GM23248 (cell line): ENCODE results near the gene SPOP. TPM values are rescaled to one million over a fixed set of nuclear protein-coding genes. Genes with fewer than 3 reads are reported as not detected.

Experiments
- DNase-seq: peaks from one replicate; pipeline ENCODE4 v3.0.0-alpha.2; 2015
- H2AFZ ChIP-seq: fragments of 200-600 bp; sonication (generic); 2 replicates; pipeline ENCODE4 v1.6.1; 2016; ENCODE audit warnings: antibody characterized with exemption
- H3F3A ChIP-seq: fragments of 200-600 bp; sonication (generic); 2 replicates; pipeline ENCODE4 v1.6.1; 2016; ENCODE audit warnings: mild to moderate bottlenecking, antibody characterized with exemption, mixed run types; ENCODE audit not compliant: insufficient read depth
- H3K27ac ChIP-seq: fragments of 200-600 bp; sonication (generic); 2 replicates; pipeline ENCODE4 v1.5.1; 2016; ENCODE audit warnings: mild to moderate bottlenecking
- H3K27me3 ChIP-seq: fragments of 200-600 bp; sonication (generic); replicated peaks from 2 replicates; pipeline ENCODE4 v1.6.1; 2016; ENCODE audit warnings: mild to moderate bottlenecking; ENCODE audit not compliant: insufficient read depth
- H3K36me3 ChIP-seq: fragments of 200-600 bp; sonication (generic); 2 replicates; pipeline ENCODE4 v1.6.1; 2016; ENCODE audit warnings: low read depth, mild to moderate bottlenecking
- H3K4me1 ChIP-seq: fragments of 200-600 bp; sonication (generic); 2 replicates; pipeline ENCODE4 v1.6.1; 2016; ENCODE audit warnings: mild to moderate bottlenecking; ENCODE audit not compliant: insufficient read depth
- H3K4me2 ChIP-seq: fragments of 200-600 bp; sonication (generic); one replicate; pipeline ENCODE4 v1.6.1; 2016; ENCODE audit warnings: mild to moderate bottlenecking; ENCODE audit not compliant: unreplicated experiment
- H3K4me3 ChIP-seq: fragments of 200-600 bp; sonication (generic); 2 replicates; pipeline ENCODE4 v1.5.1; 2016; ENCODE audit warnings: mild to moderate bottlenecking
- H3K79me2 ChIP-seq: fragments of 200-600 bp; sonication (generic); 2 replicates; pipeline ENCODE4 v1.6.1; 2016; ENCODE audit warnings: mild to moderate bottlenecking; ENCODE audit not compliant: insufficient read depth
- H3K9ac ChIP-seq: fragments of 200-600 bp; sonication (generic); 2 replicates; pipeline ENCODE4 v1.6.1; 2016; ENCODE audit warnings: mild to moderate bottlenecking
- H3K9me2 ChIP-seq: fragments of 200-600 bp; sonication (generic); 2 replicates; pipeline ENCODE4 v1.6.1; 2016; ENCODE audit warnings: mixed run types, mild to moderate bottlenecking, moderate library complexity; ENCODE audit not compliant: insufficient read depth
- H3K9me3 ChIP-seq: fragments of 200-600 bp; sonication (generic); one replicate; pipeline ENCODE4 v1.6.1; 2017; ENCODE audit warnings: low read depth
- H4K20me1 ChIP-seq: fragments of 200-600 bp; sonication (generic); 2 replicates; pipeline ENCODE4 v1.6.0; 2016; ENCODE audit not compliant: insufficient read depth
- EZH2 ChIP-seq: fragments of 200-600 bp; sonication (generic); IDR thresholded peaks from 2 replicates; pipeline ENCODE4 v1.6.1; 2018; ENCODE audit warnings: antibody characterized with exemption, mild to moderate bottlenecking; ENCODE audit not compliant: insufficient read depth, poor library complexity, severe bottlenecking
- EZH2phosphoT487 ChIP-seq: fragments of 200-600 bp; sonication (generic); IDR thresholded peaks from 2 replicates; pipeline ENCODE4 v1.6.1; 2018; ENCODE audit warnings: antibody characterized with exemption, moderate library complexity, mild to moderate bottlenecking, low read depth; ENCODE audit not compliant: insufficient read depth
- WGBS, 2 experiments: methylation state at CpG; one replicate each; pipeline ENCODE4 v1.1.6; 2015 to 2017; ENCODE audit warnings: low lambda C conversion rate in 2 of 2, low coverage in 1 of 2; ENCODE audit errors: missing lambda C conversion rate in 2 of 2; 5-methylcytosine and 5-hydroxymethylcytosine counted together
- in situ Hi-C: fragments of 300-500 bp; cut with MboI; formaldehyde crosslinking; loops from 2 replicates; pipeline ENCODE4 v1.15.0; 2020
- polyA plus RNA-seq: library from polyadenylated mRNA; unstranded; fragments of >200 nt; fragmentation: Nextera tagmentation; extraction: Ambion mirVana; gene quantifications from 2 replicates; pipeline ENCODE4 v1.2.1, GENCODE V29; 2016
- total RNA-seq: library from RNA; depleted of rRNA; stranded (reverse); fragments of >200 nt; shearing (Covaris generic); gene quantifications from 2 replicates; pipeline ENCODE4 v1.2.3, GENCODE V29; 2014

SPOP gene
- total and polyA plus RNA-seq, 2 experiments from 2014 or later: 64.1 to 69.8 TPM

- Histone ChIP-seq H3K27me3 (0 out of 2 replicates have a peak, but pooled peaks cover 3% of the 10 kb centered on the region), H4K20me1 (no peaks in the 10 kb centered on the region), H3K4me2 (peak overlapping the region; percentile 82), H3F3A (no peaks in the 10 kb centered on the region), H3K27ac (no peak overlapping the region), H3K9ac (peak overlapping the region; percentile 56), H3K79me2 (no peaks in the 10 kb centered on the region), H3K9me2 (no peaks in the 10 kb centered on the region), H3K4me3 (peak overlapping the region; percentile 73), H3K4me1 (no peaks in the 10 kb centered on the region), H3K36me3 (no peaks in the 10 kb centered on the region), H2AFZ (peak overlapping the region; percentile 82), H3K9me3 (no peaks in the 10 kb centered on the region)
- WGBS, 2 experiments: 1 to 3% methylated on average over 27 to 47 of the region's 68 CpGs
- in situ Hi-C loops: no loop called here
- DNase-seq: peak; percentile 78
- TF ChIP-seq EZH2phosphoT487: no peak
- TF ChIP-seq EZH2: peak; percentile 37
These were observed 101.6 kb downstream of the SPOP start for GRCh38 chr17:49576088-49576916.

- WGBS, 2 experiments: 1 to 20% methylated on average over 1 to 31 of the region's 55 CpGs
- Histone ChIP-seq H3K4me3 (peak within 1 kb of the TSS; percentile 73), H4K20me1 (no peaks in the 10 kb centered on the region), H3K9ac (peak within 1 kb of the TSS; percentile 56), H3K4me1 (no peaks in the 10 kb centered on the region), H3K4me2 (peak within 1 kb of the TSS; percentile 82), H3K36me3 (no peaks in the 10 kb centered on the region), H3K27me3 (0 out of 2 replicates have a peak, but pooled peaks cover 3% of the 10 kb centered on the region), H3K27ac (no peak within 1 kb of the TSS), H3K9me2 (no peaks in the 10 kb centered on the region), H3K9me3 (no peaks in the 10 kb centered on the region), H2AFZ (peak within 1 kb of the TSS; percentile 82), H3F3A (no peaks in the 10 kb centered on the region), H3K79me2 (no peaks in the 10 kb centered on the region)
- peak; percentile 77 for DNase-seq
- in situ Hi-C loops: no loop called here
- TF ChIP-seq EZH2phosphoT487: no peak
- TF ChIP-seq EZH2: no peak
These were observed 102.2 kb downstream of the SPOP start, which contains the start of gene NXPH3 for GRCh38 chr17:49575679-49576087. TSS of gene NXPH3 (plus strand) at chr17:49575871. CDS start at chr17:49576220, 349 bp downstream.

- peak overlapping the region; percentile 48; the same call in 1 of the 2 replicates for H2AFZ ChIP-seq
- no peak overlapping the region for H3K27ac ChIP-seq
- no peaks in the 10 kb centered on the region for H3K9me2 ChIP-seq
- no peaks in the 10 kb centered on the region for H4K20me1 ChIP-seq
- no peaks in the 10 kb centered on the region for H3K79me2 ChIP-seq
- in situ Hi-C loops: loop anchor here (5.0 to 25.0 kb wide), 2 partner anchors 107 to 412 kb away; partner anchors contain the start of gene DLX3
- no peaks in the 10 kb centered on the region for H3F3A ChIP-seq
- peak overlapping the region; percentile 82 for H3K4me2 ChIP-seq
- H3K4me1 ChIP-seq: no peaks in the 10 kb centered on the region
- H3K27me3 ChIP-seq: 0 out of 2 replicates have a peak, but pooled peaks cover 3% of the 10 kb centered on the region
- WGBS, 2 experiments: 10 to 16% methylated on average over 22 to 29 of the region's 29 CpGs
- no peak overlapping the region for H3K9ac ChIP-seq
- no peaks in the 10 kb centered on the region for H3K9me3 ChIP-seq
- no peak for DNase-seq
- TF ChIP-seq EZH2phosphoT487 (no peak), EZH2 (no peak)
- H3K4me3 ChIP-seq: peak overlapping the region; percentile 73
- no peaks in the 10 kb centered on the region for H3K36me3 ChIP-seq
These were observed 102.8 kb downstream of the SPOP start for GRCh38 chr17:49574945-49575678.

GRCh38 chr17:49574323-49574781, 103.5 kb downstream of the SPOP start:
- H3K4me1 ChIP-seq: no peaks in the 10 kb centered on the region
- in situ Hi-C loops: loop anchor here (5.0 to 25.0 kb wide), 2 partner anchors 108 to 413 kb away; partner anchors contain the start of gene DLX3
- no peaks in the 10 kb centered on the region for H3K9me3 ChIP-seq
- no peak overlapping the region for H2AFZ ChIP-seq
- H3K4me2 ChIP-seq: no peak overlapping the region
- TF ChIP-seq EZH2 (no peak), EZH2phosphoT487 (no peak)
- 0 out of 2 replicates have a peak, but pooled peaks cover 3% of the 10 kb centered on the region for H3K27me3 ChIP-seq
- no peak overlapping the region for H3K9ac ChIP-seq
- H3K27ac ChIP-seq: no peak overlapping the region
- no peaks in the 10 kb centered on the region for H3F3A ChIP-seq
- DNase-seq: no peak
- no peaks in the 10 kb centered on the region for H3K36me3 ChIP-seq
- no peaks in the 10 kb centered on the region for H3K9me2 ChIP-seq
- no peaks in the 10 kb centered on the region for H4K20me1 ChIP-seq
- 21 to 33% methylated on average over 13 of the region's 13 CpGs for WGBS, 2 experiments
- H3K79me2 ChIP-seq: no peaks in the 10 kb centered on the region
- H3K4me3 ChIP-seq: no peak overlapping the region
